Peyer's patch (tissue), 4 donors: ENCODE results near the gene IGSF9. TPM values are rescaled to one million over a fixed set of nuclear protein-coding genes. Genes with fewer than 3 reads are reported as not detected.

ENCODE experiments used
- DNase-seq, 3 donors: peaks; one replicate each; pipeline ENCODE4 v3.0.0-alpha.2; 2017 to 2019
- H3K27ac ChIP-seq, 4 donors: fragments of 200-600 bp; sonication (generic); one replicate each; pipeline ENCODE4 v1.5.1; 2016 to 2019
- H3K27me3 ChIP-seq, 2 donors: fragments of 200-600 bp; sonication (generic); one replicate each; pipeline ENCODE4 v1.5.1; 2019
- H3K36me3 ChIP-seq, 3 donors: fragments of 200-600 bp; sonication (generic); one replicate each; pipeline ENCODE4 v1.5.1; 2016 to 2019
- H3K4me1 ChIP-seq, 4 donors: fragments of 200-600 bp; sonication (generic); one replicate each; pipeline ENCODE4 v1.5.1; 2016 to 2019
- H3K4me3 ChIP-seq, 4 donors: fragments of 200-600 bp; sonication (generic); 1 replicate in 3 of 4; 2 replicates in 1 of 4; pipeline ENCODE4 v1.5.1; 2016 to 2019; ENCODE audit warnings: mild to moderate bottlenecking in 1 of 4
- H3K9me3 ChIP-seq, 4 donors: fragments of 200-600 bp; sonication (generic); one replicate each; pipeline ENCODE4 v1.5.1; 2016 to 2019; ENCODE audit warnings: mild to moderate bottlenecking in 1 of 4
- CTCF ChIP-seq, 6 experiments: fragments of 450-650 bp in 4 of 6; fragments of 200-600 bp in 2 of 6; sonication (generic) in 1 of 6; IDR thresholded peaks; one replicate each; pipeline ENCODE4 v1.5.1; 2017 to 2019; ENCODE audit warnings: antibody characterized with exemption in 6 of 6, mild to moderate bottlenecking in 3 of 6, moderate library complexity in 1 of 6
- POLR2A ChIP-seq, 2 donors: fragments of 450-650 bp; IDR thresholded peaks; one replicate each; pipeline ENCODE4 v1.5.1; 2017; ENCODE audit warnings: antibody characterized with exemption in 2 of 2, mild to moderate bottlenecking in 2 of 2, moderate library complexity in 2 of 2
- total RNA-seq, 4 donors: library from RNA; depleted of rRNA; stranded (reverse); fragments of >200 nt; gene quantifications; one replicate each; pipeline ENCODE4 v1.1.0, GENCODE V29; 2016

The IGSF9 gene
- total RNA-seq, 4 donors from 2014 or later, result 5.8 to 169 (median 40.6) TPM

- Histone ChIP-seq H3K27me3 (no peaks in the 10 kb centered on the region), H3K27ac (no peak overlapping the region), H3K4me1 (peaks cover 0 to 8% (median 0%) of the 10 kb centered on the region in 4 donors), H3K36me3 (no peaks in the 10 kb centered on the region), H3K9me3 (no peaks in the 10 kb centered on the region), H3K4me3 (no peak overlapping the region)
- TF ChIP-seq POLR2A (IDR thresholded peaks at IDR 0.05) (no peak), CTCF (IDR thresholded peaks at IDR 0.05) (no peak)
- no peak for DNase-seq
Observed at GRCh38 chr1:159957824-159958268, 12.4 kb upstream of the IGSF9 start.

GRCh38 chr1:159955456-159955855, 10.0 kb upstream of the IGSF9 start:
- Histone ChIP-seq H3K27me3 (no peaks in the 10 kb centered on the region), H3K4me3 (no peak overlapping the region), H3K27ac (no peak overlapping the region), H3K4me1 (no peaks in the 10 kb centered on the region), H3K9me3 (no peaks in the 10 kb centered on the region), H3K36me3 (no peaks in the 10 kb centered on the region)
- TF ChIP-seq POLR2A (IDR thresholded peaks at IDR 0.05) (no peak), CTCF (IDR thresholded peaks at IDR 0.05) (no peak)
- DNase-seq, result no peak

- peaks cover 0 to 2% (median 0%) of the 10 kb centered on the region in 4 donors for H3K4me1 ChIP-seq
- H3K27ac ChIP-seq, result no peak within 1 kb of the TSS
- no peaks in the 10 kb centered on the region for H3K27me3 ChIP-seq
- H3K9me3 ChIP-seq, result no peaks in the 10 kb centered on the region
- no peak for DNase-seq
- H3K4me3 ChIP-seq, result no peak within 1 kb of the TSS
- H3K36me3 ChIP-seq, result no peaks in the 10 kb centered on the region
- TF ChIP-seq CTCF (IDR thresholded peaks at IDR 0.05) (no peak), POLR2A (IDR thresholded peaks at IDR 0.05) (no peak)
Observed at GRCh38 chr1:159953536-159954515, 8.4 kb upstream of the IGSF9 start, which contains the start of gene SLAMF9. TSS of gene SLAMF9 (minus strand) at chr1:159954237. CDS start at chr1:159954137, 100 bp downstream.

GRCh38 chr1:159952932-159953331, 7.5 kb upstream of the IGSF9 start:
- Histone ChIP-seq H3K4me3 (no peak overlapping the region), H3K9me3 (no peaks in the 10 kb centered on the region), H3K36me3 (no peaks in the 10 kb centered on the region), H3K4me1 (peaks cover 0 to 7% (median 0%) of the 10 kb centered on the region in 4 donors), H3K27me3 (no peaks in the 10 kb centered on the region), H3K27ac (no peak overlapping the region)
- DNase-seq, result no peak
- TF ChIP-seq CTCF (IDR thresholded peaks at IDR 0.05) (no peak), POLR2A (IDR thresholded peaks at IDR 0.05) (no peak)

- TF ChIP-seq POLR2A (IDR thresholded peaks at IDR 0.05), result no peak
- no peak for TF ChIP-seq CTCF (IDR thresholded peaks at IDR 0.05)
Observed at GRCh38 chr1:159951551-159951950, 6.1 kb upstream of the IGSF9 start.

More at GRCh38 chr1:159951551-159951950, 6.1 kb upstream of the IGSF9 start:
- Histone ChIP-seq H3K4me3 (no peak overlapping the region), H3K4me1 (peaks cover 0 to 7% (median 0%) of the 10 kb centered on the region in 4 donors), H3K27ac (no peak overlapping the region), H3K36me3 (no peaks in the 10 kb centered on the region), H3K9me3 (no peaks in the 10 kb centered on the region), H3K27me3 (no peaks in the 10 kb centered on the region)
- DNase-seq, result no peak
